ENCODE data around the gene PTGDR. TPM values are rescaled to one million over a fixed set of nuclear protein-coding genes. Genes with fewer than 3 reads are reported as not detected.
A peak's percentile ranks its signal among the peaks of the same experiment; 100 is the strongest.

Gene PTGDR
- polyA plus RNA-seq, 1 donor from 2014 or later: 0.10 TPM

DNA sequence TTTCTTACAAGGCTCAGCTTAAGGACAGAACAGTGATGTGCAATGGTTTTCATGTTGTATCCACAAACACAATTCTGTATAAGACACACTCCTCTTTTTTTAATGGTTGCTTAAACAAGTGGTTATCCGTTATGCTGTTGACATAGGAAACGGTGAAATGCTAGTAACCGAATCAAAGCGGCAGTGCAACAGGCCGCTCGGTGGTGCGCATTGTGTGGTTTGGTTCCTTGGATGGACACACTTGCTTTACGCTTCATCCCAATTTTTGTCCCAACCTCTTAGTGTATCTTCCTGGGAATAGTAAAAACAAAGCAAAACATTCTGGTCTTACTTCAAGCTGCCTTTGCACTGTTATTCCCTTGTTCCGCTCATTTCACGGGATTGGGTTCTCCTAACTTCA, 46.0 kb downstream of the PTGDR start:
- H3K4me2 ChIP-seq (ENCODE audit: low read length): peak overlapping the region; percentile 76
- TF ChIP-seq SMC3 (conservative IDR thresholded peaks at IDR 0.05; ENCODE audit: poor library complexity) (no peak), RAD21 (conservative IDR thresholded peaks at IDR 0.05) (no peak), POLR2AphosphoS5 (IDR thresholded peaks at IDR 0.05) (peak; percentile 30), MXI1 (conservative IDR thresholded peaks at IDR 0.05; ENCODE audit: poor library complexity, severe bottlenecking) (no peak), EZH2 (IDR thresholded peaks at IDR 0.05; ENCODE audit: borderline replicate concordance, insufficient read depth, low read length, poor library complexity, severe bottlenecking) (no peak)
- H3F3A ChIP-seq (ENCODE audit: insufficient read depth, low read length, poor library complexity, severe bottlenecking): no peaks in the 10 kb centered on the region
- no peaks in the 10 kb centered on the region for H3K9me3 ChIP-seq (ENCODE audit: low read length)
- peak overlapping the region; percentile 72 for H3K4me3 ChIP-seq (ENCODE audit: low read length)
- H3K36me3 ChIP-seq (ENCODE audit: insufficient read depth, low read length): no peaks in the 10 kb centered on the region
- peak overlapping the region; percentile 38 for H3K9ac ChIP-seq (ENCODE audit: low read length)
- no peaks in the 10 kb centered on the region for H3K79me2 ChIP-seq (replicated peaks; ENCODE audit: insufficient read depth, low read length)
- no peak overlapping the region for H2AFZ ChIP-seq (ENCODE audit: low read depth, low read length)
- H4K20me1 ChIP-seq (ENCODE audit: insufficient read depth): no peaks in the 10 kb centered on the region
- H3K27me3 ChIP-seq (ENCODE audit: insufficient read depth, low read depth, low read length): peaks cover 65% of the 10 kb centered on the region
- no peak overlapping the region for H3K27ac ChIP-seq (ENCODE audit: low read length)
- H3K9me2 ChIP-seq (ENCODE audit: insufficient read depth, low read length): no peaks in the 10 kb centered on the region

DNA sequence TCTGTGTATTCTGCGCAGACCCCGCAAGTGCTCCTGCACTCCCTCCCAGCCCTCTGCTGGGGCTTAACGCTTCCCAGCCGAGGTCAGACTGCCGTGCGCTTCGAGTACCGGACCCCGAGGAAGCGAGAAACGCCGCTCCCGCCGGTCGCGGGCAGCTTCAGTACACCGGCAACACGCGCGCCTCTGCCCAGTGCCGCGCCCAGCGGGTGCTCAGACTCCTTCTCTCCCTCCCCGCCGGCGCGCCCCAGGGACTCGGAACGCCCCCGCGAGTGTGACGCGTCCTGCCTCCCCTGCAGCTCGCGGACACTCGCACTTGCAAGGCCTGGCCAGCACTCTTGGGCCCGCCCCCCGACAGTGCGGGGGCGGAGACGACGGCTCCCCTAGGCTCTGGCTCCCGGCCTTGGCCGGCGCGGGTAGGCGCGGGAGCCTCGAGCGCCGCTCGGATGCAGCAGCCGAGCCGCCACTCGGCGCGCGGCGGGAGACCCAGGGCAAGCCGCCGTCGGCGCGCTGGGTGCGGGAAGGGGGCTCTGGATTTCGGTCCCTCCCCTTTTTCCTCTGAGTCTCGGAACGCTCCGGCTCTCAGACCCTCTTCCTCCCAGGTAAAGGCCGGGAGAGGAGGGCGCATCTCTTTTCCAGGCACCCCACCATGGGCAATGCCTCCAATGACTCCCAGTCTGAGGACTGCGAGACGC, 46.6 kb downstream of the PTGDR start, which contains the start of gene PTGER2:
Gene PTGER2 (plus strand): TSS at position 410 of the 692 bp plus-strand sequence. CDS start 237 bp downstream, at position 647.
- Histone ChIP-seq H3K4me3 (ENCODE audit: low read length) (peak within 1 kb of the TSS; percentile 72), H3K9me2 (ENCODE audit: insufficient read depth, low read length) (no peaks in the 10 kb centered on the region), H4K20me1 (ENCODE audit: insufficient read depth) (no peaks in the 10 kb centered on the region), H3K79me2 (replicated peaks; ENCODE audit: insufficient read depth, low read length) (no peaks in the 10 kb centered on the region), H3K36me3 (ENCODE audit: insufficient read depth, low read length) (no peaks in the 10 kb centered on the region), H3F3A (ENCODE audit: insufficient read depth, low read length, poor library complexity, severe bottlenecking) (no peaks in the 10 kb centered on the region), H3K27me3 (ENCODE audit: insufficient read depth, low read depth, low read length) (peaks cover 65% of the 10 kb centered on the region), H2AFZ (ENCODE audit: low read depth, low read length) (peak within 1 kb of the TSS; percentile 34), H3K27ac (ENCODE audit: low read length) (no peak within 1 kb of the TSS), H3K4me2 (ENCODE audit: low read length) (peak within 1 kb of the TSS; percentile 76), H3K9me3 (ENCODE audit: low read length) (no peaks in the 10 kb centered on the region), H3K9ac (ENCODE audit: low read length) (peak within 1 kb of the TSS; percentile 38)
- TF ChIP-seq EZH2 (IDR thresholded peaks at IDR 0.05; ENCODE audit: borderline replicate concordance, insufficient read depth, low read length, poor library complexity, severe bottlenecking): no peak
- TF ChIP-seq, protein P1, sequence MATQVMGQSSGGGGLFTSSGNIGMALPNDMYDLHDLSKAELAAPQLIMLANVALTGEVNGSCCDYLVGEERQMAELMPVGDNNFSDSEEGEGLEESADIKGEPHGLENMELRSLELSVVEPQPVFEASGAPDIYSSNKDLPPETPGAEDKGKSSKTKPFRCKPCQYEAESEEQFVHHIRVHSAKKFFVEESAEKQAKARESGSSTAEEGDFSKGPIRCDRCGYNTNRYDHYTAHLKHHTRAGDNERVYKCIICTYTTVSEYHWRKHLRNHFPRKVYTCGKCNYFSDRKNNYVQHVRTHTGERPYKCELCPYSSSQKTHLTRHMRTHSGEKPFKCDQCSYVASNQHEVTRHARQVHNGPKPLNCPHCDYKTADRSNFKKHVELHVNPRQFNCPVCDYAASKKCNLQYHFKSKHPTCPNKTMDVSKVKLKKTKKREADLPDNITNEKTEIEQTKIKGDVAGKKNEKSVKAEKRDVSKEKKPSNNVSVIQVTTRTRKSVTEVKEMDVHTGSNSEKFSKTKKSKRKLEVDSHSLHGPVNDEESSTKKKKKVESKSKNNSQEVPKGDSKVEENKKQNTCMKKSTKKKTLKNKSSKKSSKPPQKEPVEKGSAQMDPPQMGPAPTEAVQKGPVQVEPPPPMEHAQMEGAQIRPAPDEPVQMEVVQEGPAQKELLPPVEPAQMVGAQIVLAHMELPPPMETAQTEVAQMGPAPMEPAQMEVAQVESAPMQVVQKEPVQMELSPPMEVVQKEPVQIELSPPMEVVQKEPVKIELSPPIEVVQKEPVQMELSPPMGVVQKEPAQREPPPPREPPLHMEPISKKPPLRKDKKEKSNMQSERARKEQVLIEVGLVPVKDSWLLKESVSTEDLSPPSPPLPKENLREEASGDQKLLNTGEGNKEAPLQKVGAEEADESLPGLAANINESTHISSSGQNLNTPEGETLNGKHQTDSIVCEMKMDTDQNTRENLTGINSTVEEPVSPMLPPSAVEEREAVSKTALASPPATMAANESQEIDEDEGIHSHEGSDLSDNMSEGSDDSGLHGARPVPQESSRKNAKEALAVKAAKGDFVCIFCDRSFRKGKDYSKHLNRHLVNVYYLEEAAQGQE (IDR thresholded peaks at IDR 0.05; ENCODE audit: borderline replicate concordance): no peak
- TF ChIP-seq EP300 (conservative IDR thresholded peaks at IDR 0.05; ENCODE audit: poor library complexity, severe bottlenecking): no peak
- TF ChIP-seq MXI1 (conservative IDR thresholded peaks at IDR 0.05; ENCODE audit: poor library complexity, severe bottlenecking): no peak
- peak; percentile 18 for TF ChIP-seq SMC3 (conservative IDR thresholded peaks at IDR 0.05; ENCODE audit: poor library complexity)
- TF ChIP-seq TAF1 (IDR thresholded peaks at IDR 0.05; ENCODE audit: low read depth): no peak
- TF ChIP-seq, protein P2, sequence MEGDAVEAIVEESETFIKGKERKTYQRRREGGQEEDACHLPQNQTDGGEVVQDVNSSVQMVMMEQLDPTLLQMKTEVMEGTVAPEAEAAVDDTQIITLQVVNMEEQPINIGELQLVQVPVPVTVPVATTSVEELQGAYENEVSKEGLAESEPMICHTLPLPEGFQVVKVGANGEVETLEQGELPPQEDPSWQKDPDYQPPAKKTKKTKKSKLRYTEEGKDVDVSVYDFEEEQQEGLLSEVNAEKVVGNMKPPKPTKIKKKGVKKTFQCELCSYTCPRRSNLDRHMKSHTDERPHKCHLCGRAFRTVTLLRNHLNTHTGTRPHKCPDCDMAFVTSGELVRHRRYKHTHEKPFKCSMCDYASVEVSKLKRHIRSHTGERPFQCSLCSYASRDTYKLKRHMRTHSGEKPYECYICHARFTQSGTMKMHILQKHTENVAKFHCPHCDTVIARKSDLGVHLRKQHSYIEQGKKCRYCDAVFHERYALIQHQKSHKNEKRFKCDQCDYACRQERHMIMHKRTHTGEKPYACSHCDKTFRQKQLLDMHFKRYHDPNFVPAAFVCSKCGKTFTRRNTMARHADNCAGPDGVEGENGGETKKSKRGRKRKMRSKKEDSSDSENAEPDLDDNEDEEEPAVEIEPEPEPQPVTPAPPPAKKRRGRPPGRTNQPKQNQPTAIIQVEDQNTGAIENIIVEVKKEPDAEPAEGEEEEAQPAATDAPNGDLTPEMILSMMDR (IDR thresholded peaks at IDR 0.05; ENCODE audit: poor library complexity, severe bottlenecking): no peak
- TF ChIP-seq RAD21 (conservative IDR thresholded peaks at IDR 0.05): no peak
- TF ChIP-seq POLR2AphosphoS5 (IDR thresholded peaks at IDR 0.05): peak; percentile 2
